Astrocyte of the spinal cord (primary cell): ENCODE measurements around the gene CCDC6.
"Not testable (repeated sequence)": the region's sequence is repeated elsewhere in the genome, so short reads cannot be mapped to it uniquely, and the experiment has no call there.

ENCODE experiments used
- DNase-seq: peaks from one replicate; pipeline ENCODE4 v3.0.0; 2011; ENCODE audit warnings: low read depth, low spot score
- H3K4me3 ChIP-seq: 2 replicates; pipeline ENCODE4 v1.5.1; 2011; ENCODE audit warnings: low read depth, mild to moderate bottlenecking, low read length, moderate library complexity
- in situ Hi-C: cut with HindIII; loops from 2 replicates; pipeline ENCODE4 v1.10.0; 2017; ENCODE audit warnings: low sequenced_read_pairs
- TF ChIP-seq, protein P1 (sequence below): IDR thresholded peaks from 2 replicates; pipeline ENCODE4 v1.5.1; 2012; ENCODE audit warnings: low read depth, mild to moderate bottlenecking, low read length, inconsistent platforms

CCDC6 gene

DNA sequence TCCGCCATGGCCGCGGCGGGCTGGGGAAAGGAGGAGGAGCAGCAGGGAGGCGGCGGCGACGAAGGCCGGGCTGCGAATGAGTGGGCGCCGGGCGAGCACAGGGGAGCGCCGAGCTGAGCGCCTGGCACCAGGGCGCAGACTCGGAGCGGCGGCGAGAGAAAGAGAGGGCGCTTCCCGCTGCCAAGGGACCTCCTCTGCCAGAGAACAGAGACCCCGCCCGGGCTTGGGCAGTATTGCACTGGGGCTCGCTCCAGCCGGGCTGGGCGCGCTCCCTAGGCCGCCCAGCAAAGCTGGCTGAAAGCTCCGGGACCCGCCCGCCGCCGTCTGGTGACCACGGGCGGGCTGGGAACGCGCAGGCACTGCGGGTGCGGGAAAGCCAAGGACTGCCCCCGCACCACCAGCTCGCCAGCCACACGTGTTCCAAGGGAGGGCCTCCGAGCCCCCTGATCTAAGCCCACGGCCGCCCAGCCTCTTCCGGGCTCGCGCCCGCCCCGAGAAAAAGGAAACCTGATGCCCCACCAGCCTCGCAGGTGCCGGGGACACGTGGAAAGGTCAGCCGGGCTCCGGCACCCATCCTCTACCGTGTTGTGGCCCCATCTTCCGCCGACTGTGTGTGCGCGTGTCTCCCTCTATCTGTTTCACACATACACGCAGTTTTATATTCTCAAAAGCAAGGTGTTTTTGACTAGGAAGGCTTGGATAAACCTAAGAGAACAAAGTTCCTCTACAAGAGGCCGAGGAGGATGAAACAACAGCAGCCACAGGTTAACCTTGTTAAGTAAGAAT, at the start of gene CCDC6:
Gene CCDC6, minus strand, starts transcription at position 140 of the 786 bp plus-strand sequence. Its CDS starts 132 bp downstream, at position 8.
- in situ Hi-C loops = no loop called here
- TF ChIP-seq, protein P1, sequence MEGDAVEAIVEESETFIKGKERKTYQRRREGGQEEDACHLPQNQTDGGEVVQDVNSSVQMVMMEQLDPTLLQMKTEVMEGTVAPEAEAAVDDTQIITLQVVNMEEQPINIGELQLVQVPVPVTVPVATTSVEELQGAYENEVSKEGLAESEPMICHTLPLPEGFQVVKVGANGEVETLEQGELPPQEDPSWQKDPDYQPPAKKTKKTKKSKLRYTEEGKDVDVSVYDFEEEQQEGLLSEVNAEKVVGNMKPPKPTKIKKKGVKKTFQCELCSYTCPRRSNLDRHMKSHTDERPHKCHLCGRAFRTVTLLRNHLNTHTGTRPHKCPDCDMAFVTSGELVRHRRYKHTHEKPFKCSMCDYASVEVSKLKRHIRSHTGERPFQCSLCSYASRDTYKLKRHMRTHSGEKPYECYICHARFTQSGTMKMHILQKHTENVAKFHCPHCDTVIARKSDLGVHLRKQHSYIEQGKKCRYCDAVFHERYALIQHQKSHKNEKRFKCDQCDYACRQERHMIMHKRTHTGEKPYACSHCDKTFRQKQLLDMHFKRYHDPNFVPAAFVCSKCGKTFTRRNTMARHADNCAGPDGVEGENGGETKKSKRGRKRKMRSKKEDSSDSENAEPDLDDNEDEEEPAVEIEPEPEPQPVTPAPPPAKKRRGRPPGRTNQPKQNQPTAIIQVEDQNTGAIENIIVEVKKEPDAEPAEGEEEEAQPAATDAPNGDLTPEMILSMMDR = peak; percentile 80
- H3K4me3 ChIP-seq = peak within 1 kb of the TSS; percentile 78
- DNase-seq = peak; percentile 94

DNA sequence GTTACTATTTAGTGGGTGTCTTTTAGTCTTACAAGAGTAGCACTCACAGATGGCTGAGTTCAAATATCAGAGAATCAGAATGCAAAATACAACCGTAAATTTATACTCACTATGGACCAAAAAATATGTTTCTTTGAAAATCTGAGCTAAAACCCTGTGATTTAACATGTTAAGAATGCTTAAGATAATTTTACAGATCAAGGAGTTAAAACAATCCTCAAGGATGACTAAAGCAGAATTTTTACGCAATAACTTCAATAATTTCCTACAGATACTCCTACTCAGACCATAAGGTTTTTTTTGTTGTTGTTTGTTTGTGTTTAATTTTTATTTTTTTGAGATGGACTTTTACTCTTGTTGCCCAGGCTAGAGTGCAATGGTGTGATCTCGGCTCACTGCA, 47.9 kb upstream of the CCDC6 start:
- no peak for DNase-seq
- in situ Hi-C loops = no loop called here
- TF ChIP-seq, protein P1 = no peak
- no peak overlapping the region for H3K4me3 ChIP-seq

DNA sequence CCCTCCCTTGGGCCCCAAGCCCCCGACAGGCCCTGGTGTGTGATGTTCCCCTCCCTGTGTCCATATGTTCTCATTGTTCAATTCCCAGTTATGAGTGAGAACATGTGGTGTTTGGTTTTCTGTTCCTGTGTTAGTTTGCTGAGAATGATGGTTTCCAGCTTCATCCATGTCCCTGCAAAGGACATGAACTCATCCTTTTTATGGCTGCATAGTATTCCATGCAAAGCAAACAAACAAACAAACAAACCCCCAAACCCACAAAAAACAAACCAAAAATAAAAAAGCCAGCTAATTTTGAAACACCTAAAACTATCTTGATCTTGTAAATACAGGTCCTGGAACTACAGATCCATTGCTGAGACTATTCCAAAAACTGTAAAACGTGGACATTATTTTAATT, 47.4 kb upstream of the CCDC6 start:
- DNase-seq, in situ Hi-C loops, H3K4me3 ChIP-seq: not testable (repeated sequence)

DNA sequence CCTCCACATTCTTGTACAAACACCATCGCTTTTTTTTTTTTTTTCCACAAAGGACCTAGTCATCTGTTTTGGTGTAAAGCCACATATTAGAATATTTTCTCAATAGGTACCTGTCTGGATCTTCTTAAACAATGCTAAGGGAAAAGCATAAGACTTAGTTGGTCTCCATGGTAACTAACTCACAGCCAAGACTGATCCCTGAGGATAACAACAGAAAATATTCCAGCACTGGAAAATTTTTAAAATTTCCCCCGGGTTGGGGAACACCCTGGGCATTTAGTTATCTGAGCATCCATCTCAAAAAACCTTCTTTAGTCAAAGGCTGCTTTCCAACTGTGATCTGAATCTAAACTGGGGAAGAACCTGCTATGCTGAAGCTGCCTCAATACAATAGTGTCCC, 43.7 kb upstream of the CCDC6 start:
- no peak overlapping the region for H3K4me3 ChIP-seq
- in situ Hi-C loops = no loop called here
- TF ChIP-seq, protein P1 = no peak
- DNase-seq = no peak

DNA sequence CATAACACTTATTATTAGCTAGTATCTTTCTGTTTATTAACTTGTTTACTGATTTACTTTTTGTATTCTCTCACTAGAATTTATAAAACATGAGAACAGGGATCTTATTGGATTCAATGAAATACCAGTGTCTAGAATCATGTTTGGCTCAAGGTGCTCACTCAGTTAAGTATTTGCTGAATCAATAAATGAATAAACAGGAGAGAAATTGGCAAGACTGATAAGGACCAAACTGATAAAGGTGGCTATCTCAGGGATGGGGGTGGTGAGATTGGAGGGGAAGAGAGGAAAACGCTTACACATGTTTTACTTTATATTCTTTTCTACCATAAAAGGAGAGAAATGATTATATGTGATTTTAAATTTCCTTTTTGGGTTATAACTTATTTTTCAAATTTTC, 43.3 kb upstream of the CCDC6 start:
- in situ Hi-C loops = no loop called here
- TF ChIP-seq, protein P1 = no peak
- H3K4me3 ChIP-seq = no peak overlapping the region
- DNase-seq = no peak

DNA sequence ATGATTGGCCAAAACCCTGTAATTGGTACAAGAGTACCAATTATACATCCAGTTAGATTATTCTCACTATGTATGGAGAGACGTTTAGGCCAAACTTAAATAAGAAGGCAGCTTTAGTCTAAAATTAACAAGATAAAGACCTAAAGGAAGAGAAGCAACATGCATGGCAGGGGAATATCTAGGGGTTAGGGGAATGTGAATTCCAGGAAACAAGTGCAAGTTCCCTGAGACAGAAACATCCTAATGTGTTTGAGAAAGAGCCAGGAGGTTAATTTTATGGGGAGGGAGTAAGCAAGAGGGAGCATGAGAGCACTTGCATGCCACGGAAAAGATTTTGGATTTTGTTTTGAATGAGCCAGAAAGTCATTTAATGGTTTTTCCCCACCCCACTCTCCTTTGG, 39.6 kb upstream of the CCDC6 start:
- in situ Hi-C loops = no loop called here
- no peak for DNase-seq
- TF ChIP-seq, protein P1 = no peak
- no peak overlapping the region for H3K4me3 ChIP-seq

DNA sequence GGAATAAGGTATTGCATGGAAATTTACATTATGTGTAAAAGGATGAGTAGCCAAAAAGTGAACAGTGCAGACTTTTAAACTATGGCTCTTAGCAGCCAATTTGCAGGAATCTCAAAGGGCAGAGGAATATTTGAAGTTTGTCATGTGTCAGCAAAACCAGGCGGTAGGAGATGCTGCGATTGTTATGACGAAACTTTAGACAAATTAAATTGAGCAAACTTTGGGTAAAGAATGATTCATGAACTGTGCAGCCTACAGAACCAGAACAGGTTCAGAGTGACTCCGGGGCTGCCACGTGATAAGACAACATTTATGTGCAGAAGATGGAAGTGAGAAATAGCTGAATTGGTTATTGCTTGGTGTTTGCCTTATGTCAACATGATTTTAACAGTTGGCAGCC, 39.2 kb upstream of the CCDC6 start:
- TF ChIP-seq, protein P1 = no peak
- no peak overlapping the region for H3K4me3 ChIP-seq
- no peak for DNase-seq
- in situ Hi-C loops = no loop called here
